A549 (cell line): ENCODE measurements around the gene PFDN1. TPM values are rescaled to one million over a fixed set of nuclear protein-coding genes. Genes with fewer than 3 reads are reported as not detected.

Experiments used
- polyA plus RNA-seq, 4 experiments: library from polyadenylated mRNA; depleted of rRNA in 3 of 4; stranded (reverse); fragments of >200 nt; fragmentation: RNase III in 1 of 4; extraction: RNeasy Plus Mini Kit Qiagen cat#74134 plus additional on column Dnase treatment in 1 of 4; gene quantifications; 2 replicates in 3 of 4; 3 replicates in 1 of 4; pipeline ENCODE4 v1.2.3, GENCODE V29; 2011 to 2017

PFDN1 gene
- polyA plus RNA-seq, 2 of the 4 experiments (the other 2 are of a cell fraction), result 90.4 to 201 TPM

Other genes starting within 250 kb of the PFDN1 start
- gene PURA, start 189.0 kb downstream of the PFDN1 start, polyA plus RNA-seq (2011; rRNA removed), result 3.4 and 4.5 TPM in 2 replicates
- gene PURA, start 189.0 kb downstream of the PFDN1 start, polyA plus RNA-seq (2017; fragmentation: RNase III; extraction: RNeasy Plus Mini Kit Qiagen cat#74134 plus additional on column Dnase treatment), result 9.1 to 12.7 TPM (median 11.9 TPM) in 3 replicates
- 1.6 and 1.9 TPM in 2 replicates for gene IGIP, start 177.2 kb downstream of the PFDN1 start, polyA plus RNA-seq (2011; rRNA removed)
- 0.81 to 0.90 TPM (median 0.84 TPM) in 3 replicates for gene IGIP, start 177.2 kb downstream of the PFDN1 start, polyA plus RNA-seq (2017; fragmentation: RNase III; extraction: RNeasy Plus Mini Kit Qiagen cat#74134 plus additional on column Dnase treatment)
- 76.8 and 82.8 TPM in 2 replicates for gene CYSTM1, start 127.9 kb downstream of the PFDN1 start, polyA plus RNA-seq (2011; rRNA removed)
- 83.6 to 103 TPM (median 89.9 TPM) in 3 replicates for gene CYSTM1, start 127.9 kb downstream of the PFDN1 start, polyA plus RNA-seq (2017; fragmentation: RNase III; extraction: RNeasy Plus Mini Kit Qiagen cat#74134 plus additional on column Dnase treatment)
- gene HBEGF, start 43.5 kb upstream of the PFDN1 start, polyA plus RNA-seq (2011; rRNA removed), result 4.2 and 5.0 TPM in 2 replicates
- gene HBEGF, start 43.5 kb upstream of the PFDN1 start, polyA plus RNA-seq (2017; fragmentation: RNase III; extraction: RNeasy Plus Mini Kit Qiagen cat#74134 plus additional on column Dnase treatment), result 3.4 to 5.1 TPM (median 3.5 TPM) in 3 replicates
- not detected in 2 replicates for gene SLC4A9, start 57.1 kb upstream of the PFDN1 start, polyA plus RNA-seq (2011; rRNA removed)
- gene SLC4A9, start 57.1 kb upstream of the PFDN1 start, polyA plus RNA-seq (2017; fragmentation: RNase III; extraction: RNeasy Plus Mini Kit Qiagen cat#74134 plus additional on column Dnase treatment), result not detected in 3 replicates
- 94.1 and 111 TPM in 2 replicates for gene ANKHD1, start 98.7 kb upstream of the PFDN1 start, polyA plus RNA-seq (2011; rRNA removed)
- gene ANKHD1, start 98.7 kb upstream of the PFDN1 start, polyA plus RNA-seq (2017; fragmentation: RNase III; extraction: RNeasy Plus Mini Kit Qiagen cat#74134 plus additional on column Dnase treatment), result 44.8 to 46.9 TPM (median 46.3 TPM) in 3 replicates
- gene EIF4EBP3, start 244.6 kb upstream of the PFDN1 start, polyA plus RNA-seq (2011; rRNA removed), result 2.0 and 2.9 TPM in 2 replicates
- gene EIF4EBP3, start 244.6 kb upstream of the PFDN1 start, polyA plus RNA-seq (2017; fragmentation: RNase III; extraction: RNeasy Plus Mini Kit Qiagen cat#74134 plus additional on column Dnase treatment), result 0.96 to 1.6 TPM (median 1.2 TPM) in 3 replicates